Suppressor macrophage treated with lipopolysaccharide for 4 hours (primary cell): Measurements from ENCODE around the gene NPL.

Experiments used
- DNase-seq: peaks from one replicate; pipeline ENCODE4 v3.0.0-alpha.2; 2020

NPL gene

DNA sequence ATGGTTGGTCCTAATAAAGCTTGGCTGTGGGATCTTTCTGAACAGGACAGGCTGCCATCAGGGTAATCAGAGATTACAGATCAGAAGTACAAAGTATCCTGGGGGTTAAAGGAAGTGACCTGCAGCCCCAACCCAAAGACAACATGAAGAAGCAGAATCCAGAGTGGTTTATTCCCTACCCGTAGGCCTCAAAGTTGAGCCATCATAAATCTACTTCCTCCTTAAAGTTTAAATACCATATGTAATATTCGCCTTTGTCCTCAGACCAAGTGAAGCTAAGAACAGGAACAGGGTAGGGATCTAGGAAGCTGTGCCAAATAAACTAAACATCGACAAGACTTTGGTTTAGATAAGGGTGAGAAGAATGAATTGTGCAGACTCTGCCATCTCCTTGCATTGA, 33.6 kb downstream of the NPL start:
- DNase-seq: peak; percentile 6

DNA sequence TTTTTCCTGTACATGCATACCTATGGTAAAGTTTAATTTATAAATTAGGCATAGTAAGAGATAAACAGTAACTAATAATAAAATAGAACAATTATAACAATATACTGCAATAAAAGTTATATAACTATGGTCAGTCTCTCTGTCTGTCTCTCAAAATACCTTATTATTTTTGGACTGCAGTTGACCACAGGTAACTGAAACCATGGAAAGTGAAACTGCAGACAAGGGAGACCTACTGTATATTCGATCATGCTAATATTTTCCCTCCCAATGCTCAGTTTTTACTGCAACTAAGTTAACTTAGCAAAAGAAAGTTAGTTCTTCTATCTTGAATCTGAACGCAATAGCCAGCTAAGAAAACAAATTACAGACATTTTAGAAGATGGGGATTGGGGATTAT, 37.3 kb downstream of the NPL start:
- DNase-seq: no peak

DNA sequence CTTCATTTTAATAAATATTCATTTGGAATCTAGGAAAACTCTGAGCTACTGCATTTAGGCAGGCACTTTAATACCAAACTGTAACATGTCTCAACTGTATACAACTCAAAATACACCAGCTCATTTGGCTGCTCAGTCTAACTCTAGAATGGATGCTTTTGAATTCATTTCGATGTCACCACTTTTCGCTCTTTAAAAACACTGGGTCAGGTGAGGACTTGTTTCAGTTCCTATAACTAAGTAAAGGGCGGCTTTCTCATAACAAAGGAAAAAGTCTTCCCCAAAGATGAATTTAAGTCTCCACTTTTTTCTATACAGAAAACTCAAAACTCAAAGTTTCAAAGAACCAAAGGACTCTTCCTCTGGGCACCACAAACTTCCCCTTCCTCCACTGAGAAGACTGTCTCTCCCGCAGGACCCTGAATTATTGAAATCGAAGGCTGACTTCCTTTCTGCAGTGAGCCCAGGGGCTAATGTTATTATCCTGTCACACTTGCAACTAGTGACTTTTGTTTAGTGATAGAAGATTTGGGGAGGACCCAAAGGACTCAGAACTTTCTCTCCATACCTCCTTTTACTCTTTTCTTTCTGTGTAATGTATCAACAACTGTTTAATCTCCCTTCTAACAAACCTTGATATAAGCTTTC, 39.8 kb downstream of the NPL start:
- no peak for DNase-seq

DNA sequence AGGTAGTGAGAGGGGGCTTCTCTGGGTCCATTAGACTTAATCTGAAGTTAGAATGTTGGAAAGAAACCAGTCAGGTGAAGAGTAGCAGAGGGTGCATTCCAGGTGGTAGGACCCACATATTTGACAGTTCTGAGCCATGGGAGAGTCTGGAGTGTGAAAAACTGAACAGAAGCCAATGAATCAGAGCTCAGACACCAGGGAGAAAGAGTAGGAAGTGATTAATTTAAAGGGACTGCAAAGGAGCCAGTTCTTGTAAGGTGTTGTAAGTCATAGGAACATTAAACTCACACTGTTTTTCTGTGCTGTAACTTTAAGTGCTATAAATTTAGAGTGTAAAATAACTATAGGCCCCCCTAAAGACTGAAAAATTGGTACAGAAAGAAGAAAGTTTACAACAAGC, 43.7 kb downstream of the NPL start:
- DNase-seq: no peak

DNA sequence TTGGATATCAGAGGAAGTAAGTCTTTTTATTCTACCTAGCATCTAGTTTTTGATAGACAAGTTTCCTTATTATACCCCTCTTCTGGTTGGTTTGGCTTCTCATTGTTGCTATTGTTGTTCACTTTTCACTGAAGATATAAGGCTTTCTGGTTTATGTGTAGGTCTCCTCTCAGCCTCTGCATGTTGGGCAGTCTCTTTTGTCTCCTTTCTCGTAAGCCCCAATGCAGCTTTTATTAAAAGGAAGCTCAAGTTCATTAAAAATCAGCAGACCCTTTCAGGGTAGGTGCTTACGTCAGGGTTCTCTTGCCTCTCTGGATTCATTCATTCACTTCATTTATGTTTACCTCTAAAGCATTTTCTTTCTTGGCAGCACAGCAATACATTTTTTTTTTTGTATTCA, 44.8 kb downstream of the NPL start:
- no peak for DNase-seq

DNA sequence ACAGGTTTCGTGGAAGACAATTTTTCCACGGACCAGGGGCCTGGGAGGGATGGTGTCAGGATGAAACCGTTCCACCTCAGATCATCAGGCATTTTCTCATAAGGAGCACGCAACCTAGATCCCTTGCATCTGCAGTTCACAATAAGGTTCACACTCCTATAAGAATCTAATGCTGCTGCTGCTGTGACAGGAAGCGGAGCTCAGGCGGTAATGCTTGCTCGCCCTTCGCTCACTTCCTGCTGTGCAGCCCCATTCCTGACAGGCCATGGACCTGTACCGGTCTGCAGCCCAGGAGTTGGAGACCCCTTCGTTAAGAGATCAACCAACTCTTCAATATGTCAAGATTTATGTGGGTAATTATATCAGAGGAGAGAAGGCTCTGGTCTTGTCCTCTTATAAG, 46.2 kb downstream of the NPL start:
- DNase-seq: no peak

DNA sequence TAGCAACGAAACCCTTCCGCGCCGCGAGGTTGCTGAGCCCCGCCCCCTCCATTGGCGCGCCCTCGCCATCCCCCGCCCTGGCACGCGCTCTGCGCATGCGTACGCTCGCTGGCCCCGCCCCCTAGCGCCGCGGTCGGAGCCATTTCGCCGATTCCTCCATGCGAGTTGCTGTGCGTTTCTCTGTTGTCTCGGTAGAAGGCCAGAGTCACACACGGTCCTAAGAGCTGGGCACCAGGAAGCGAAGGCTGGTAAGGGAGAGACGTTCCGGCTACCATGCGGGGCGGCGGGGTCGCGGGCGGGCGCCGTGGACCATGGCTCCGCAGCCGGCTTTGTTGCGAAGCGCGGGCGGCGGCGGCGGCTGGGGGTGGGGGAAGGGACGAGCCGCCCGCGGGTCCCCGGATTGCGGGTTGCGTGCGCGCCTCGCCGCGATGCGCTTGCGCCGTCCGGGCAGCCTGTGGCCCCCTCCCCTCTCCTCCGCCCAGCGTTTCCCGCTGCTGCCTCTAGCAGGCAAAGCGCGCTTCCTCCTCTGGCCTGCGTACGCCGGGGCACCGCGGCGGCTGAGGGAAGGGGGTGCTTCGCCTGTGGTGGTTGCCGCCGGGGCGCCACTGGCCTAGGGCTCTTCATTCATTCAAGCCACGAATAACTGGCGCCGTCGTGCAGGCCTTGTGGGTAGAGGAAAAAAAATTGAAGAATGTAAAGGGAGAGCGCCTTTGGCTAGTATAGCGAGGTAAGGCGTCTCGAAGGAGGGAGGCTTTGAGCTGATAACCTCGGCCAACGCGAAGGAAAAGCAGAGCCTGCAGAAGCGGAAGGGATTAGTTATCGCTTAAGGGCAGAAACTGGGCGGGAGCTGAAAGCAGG, 49.9 kb downstream of the NPL start, which contains the start of gene DHX9:
Gene DHX9, plus strand, starts transcription at position 139 of the 858 bp plus-strand sequence. CDS start 3,220 bp downstream, outside the sequence.
- peak; percentile 96 for DNase-seq

DNA sequence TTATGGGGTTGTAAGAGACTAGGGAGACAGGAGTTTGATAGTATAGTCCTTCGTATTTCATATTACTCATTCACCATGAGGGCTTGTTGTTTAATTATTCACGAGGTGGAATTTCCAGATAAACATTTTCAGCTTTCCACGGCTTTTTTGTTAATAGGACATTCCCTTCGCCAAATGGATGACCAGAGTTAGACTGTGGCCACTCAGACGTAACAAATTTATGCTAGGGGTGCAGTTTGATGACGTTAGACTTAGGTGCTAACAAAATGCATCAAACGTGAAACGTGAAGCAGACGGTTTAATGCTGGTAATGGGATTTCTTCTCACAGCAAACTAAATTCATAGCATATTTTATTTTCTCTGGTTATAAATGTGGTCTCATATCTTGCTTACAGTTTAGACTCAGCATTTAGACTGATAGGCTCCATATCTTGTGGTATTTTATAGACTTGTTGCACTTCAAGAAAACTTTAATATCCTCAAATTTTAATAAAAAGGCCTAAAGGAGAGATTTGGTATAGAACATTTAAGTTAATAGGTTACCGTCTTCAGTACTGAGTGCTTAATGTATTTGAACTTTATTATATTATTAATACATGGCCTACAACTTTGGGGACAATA, 51.9 kb downstream of the NPL start:
- no peak for DNase-seq

DNA sequence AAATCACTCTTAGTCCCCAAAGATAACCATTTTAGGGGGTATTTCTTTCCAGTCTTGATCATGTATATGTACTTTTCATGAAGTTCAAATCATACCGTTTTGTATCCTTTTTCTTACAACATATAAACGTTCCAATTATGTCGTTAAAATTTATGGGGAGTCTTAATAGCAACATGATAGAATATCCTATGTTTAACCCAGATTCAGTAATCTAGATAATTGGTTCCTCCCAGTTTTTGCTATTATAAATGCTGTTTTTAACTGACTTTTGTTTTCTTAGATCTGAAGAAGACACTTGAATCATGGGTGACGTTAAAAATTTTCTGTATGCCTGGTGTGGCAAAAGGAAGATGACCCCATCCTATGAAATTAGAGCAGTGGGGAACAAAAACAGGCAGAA, 52.7 kb downstream of the NPL start:
- no peak for DNase-seq

DNA sequence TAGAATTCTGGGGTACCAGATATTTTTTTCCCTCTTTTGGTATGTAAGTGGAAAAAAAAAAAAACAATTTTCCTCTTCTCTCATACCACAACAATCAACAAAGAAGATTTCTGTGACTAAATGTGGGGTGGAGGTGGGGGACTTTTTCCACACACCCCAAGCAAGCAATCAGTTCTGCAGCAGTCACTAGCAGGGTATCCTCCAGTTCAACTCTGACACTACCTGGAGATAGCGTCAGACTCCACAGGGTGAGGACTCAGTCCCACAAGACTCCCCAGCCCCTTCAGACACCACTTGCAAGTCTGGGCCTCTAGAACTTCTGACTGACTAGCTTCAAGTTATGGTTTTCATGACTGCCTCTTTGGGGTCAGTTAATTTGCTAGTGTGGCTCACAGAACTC, 55.8 kb downstream of the NPL start:
- no peak for DNase-seq

DNA sequence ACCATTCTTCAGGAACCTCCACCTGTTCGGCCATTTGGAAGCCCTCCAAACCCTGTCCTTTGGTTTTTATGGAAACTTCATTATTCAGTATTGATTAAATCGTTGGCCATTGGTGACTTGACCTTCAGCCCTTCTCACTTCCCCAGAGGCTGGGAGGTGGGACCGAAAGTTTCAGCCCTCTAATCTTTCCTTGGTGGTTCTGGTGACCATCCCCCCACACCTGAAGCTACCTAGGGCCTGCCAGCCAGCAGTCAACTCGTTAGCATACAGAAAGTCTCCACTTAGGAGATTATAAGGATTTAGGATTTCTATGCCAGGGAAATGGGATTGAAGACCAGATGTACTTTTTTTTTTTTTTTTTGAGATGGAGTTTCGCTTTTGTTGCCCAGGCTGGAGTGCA, 56.3 kb downstream of the NPL start:
- no peak for DNase-seq

DNA sequence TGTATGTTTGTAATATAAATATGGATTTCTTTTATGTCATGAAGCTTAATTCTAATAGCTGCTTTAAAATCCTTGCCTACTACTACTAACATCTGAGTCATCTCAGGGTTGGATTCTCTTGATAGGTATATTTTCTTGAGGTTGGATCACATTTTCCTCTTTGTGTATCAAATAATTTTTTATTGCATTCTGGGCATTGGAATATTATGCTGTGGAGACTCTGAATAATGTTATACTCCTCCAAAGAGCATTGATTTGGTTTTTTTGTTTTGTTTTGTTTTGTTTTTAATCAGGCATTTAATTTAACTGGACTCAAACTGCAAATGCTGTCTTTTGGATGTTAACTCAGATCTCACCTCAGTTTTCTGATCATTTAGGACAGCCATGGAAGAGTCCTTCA, 57.5 kb downstream of the NPL start:
- DNase-seq: no peak

DNA sequence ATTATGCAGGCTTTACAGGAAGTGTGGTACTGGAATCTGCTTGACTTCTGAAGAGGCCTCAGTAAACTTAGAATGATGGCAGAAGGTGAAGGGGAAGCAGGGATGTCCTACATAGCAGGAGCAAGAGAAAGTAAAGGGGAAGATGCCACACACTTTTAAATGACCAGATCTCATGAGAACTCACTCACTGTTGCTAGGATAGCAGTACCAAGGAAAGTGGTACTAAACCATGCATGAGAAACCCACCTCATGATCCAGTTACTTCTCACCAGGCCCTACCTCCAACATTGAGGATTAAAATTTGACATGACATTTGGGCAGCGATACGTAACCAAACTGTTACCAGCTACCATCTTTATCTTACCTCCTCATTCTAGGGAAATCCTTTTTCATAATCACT, 59.2 kb downstream of the NPL start:
- no peak for DNase-seq

DNA sequence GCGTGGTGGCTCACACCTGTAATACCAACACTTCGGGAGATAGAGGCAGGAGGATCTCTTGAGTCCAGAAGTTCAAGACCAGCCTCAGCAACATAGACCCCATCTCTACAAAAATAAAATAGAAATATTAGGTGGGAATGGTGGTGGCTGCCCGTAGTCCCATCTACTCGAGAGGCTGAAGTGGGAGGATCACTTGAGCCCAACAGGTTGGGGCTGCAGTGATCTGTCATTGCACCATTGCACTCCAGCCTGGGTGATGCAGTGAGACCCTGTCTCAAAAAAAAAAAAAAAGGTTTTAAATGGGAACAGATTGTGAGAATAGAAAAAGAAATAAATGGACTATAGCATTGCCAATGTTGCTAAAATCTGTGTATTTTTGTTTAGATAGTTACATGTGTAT, 60.7 kb downstream of the NPL start:
- DNase-seq: no peak

DNA sequence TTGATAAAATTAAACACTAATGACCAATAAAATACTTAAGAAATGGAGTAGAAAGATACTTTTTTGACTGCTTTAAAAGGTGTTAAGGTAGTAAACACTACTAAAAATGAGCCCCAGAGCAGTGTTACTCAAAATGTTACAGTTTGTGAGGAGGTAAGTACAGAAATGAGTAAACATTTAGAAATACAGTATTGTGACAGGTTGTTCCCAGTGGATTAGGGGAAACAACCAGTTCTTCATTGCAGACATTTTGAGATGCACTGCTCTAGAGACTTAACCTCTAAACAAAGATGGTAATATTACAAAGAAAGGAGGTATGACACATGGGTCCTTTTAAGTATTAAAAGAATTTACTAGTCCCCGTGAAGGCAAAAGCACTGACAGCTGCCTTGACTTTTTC, 62.3 kb downstream of the NPL start:
- DNase-seq: no peak

DNA sequence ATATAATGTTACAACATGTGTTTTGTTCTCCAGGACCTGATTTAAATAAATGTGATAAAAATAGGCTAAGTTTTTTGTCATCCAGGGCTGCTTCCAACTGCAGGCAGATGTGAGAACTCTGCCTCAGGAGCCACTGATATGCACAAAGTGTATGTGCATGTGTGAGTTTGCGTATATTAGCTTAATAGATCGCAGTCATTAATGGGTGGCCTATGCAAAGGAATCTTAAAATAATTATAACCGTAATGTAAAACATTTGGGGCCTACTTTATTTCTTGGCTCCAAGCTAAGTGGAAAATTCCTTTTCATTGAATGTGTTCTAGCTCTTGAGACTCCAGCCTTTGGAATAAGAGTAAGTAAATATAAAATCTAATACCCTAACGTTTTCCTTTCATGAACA, 66.3 kb downstream of the NPL start:
- DNase-seq: no peak

DNA sequence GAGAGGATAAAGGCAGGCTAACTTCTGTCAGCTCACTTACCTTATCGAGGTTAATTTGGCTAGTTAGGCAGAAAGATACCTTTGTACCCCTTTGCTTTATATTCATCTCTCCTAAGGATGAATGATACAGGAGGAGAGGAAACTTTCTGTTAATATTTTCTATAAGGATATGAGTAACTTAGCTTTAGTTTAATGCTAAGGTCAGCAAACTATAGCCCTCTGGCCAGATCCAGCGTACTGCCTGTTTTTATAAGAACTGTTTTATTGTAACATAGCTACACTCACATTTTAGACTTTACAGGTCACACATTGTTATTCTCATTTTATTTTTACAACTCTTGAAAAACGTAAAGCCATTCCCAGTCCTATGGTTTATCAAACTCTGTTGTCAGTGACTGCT, 67.6 kb downstream of the NPL start:
- no peak for DNase-seq

DNA sequence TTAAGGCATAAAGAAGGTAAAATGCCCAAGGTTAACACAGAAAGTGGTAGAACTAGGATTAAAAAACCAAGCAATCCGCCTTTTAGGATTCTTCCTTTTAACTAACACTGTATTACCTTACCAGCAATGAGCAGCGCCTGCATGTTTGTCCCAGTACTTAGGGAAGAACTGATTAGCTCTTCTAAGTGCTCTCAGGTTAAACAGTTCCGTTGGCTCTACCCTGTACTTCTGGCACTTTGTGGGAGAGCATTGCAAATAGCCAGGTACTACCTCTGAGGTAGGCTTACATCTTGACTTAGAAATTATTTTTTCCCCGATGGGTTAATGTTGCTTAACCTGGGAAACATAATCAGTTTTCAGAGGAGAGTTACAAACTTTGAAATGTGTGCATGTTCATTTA, 71.1 kb downstream of the NPL start:
- DNase-seq: no peak

DNA sequence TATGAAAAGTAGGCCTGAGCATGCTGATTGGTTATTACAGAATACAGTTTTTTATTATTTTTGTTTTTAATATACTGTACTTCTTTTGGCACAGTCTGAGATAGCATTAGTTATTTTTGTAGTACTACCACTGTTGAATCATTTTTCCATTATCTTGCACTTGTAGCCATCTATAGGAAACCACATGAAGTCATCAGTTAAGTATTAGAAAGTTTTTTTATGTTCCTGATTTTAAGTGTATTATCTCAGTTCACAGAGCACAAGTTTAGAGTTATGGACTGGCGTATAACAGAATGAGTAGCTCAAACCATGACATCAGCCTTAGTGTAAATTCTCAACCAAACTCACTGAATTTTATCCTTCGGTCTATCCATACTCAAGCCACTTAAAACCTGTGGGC, 72.4 kb downstream of the NPL start:
- no peak for DNase-seq

DNA sequence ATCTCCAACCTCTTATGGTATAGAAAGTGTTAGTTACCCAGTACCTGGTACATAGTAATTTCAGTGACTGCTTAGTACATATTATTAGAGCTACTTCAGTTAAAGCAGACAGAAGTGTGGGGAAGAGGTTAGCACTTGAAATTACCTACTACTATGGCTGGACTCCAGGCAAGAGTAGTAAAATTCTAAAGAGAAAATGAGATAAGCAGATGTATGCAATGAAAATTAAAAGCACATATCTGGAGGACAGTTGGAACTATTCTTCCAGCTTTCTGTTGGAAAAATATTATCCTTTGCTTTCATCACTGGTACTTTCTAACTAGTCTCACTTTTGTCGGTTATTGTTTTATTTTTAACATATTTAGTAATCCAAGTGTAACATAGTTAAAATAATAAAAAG, 73.3 kb downstream of the NPL start:
- DNase-seq: no peak

DNA sequence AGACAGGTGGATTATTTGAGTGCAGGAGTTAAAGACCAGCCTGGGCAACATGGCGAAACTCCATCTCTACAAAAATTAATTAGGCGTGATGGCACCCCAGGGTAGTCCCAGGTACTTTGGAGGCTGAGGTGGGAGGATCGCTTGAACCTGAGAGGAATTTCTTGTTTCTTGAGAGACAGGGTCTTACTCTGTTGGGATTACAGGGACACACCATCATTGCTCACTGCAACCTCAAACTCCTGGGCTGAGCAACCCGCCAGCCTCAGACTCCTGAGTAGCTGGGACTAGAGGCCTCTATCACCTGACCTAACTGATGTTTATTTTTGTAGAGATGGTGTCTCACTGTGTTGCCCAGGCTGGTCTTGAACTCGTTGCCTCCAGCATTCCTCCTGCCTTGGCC, 74.4 kb downstream of the NPL start:
- no peak for DNase-seq

DNA sequence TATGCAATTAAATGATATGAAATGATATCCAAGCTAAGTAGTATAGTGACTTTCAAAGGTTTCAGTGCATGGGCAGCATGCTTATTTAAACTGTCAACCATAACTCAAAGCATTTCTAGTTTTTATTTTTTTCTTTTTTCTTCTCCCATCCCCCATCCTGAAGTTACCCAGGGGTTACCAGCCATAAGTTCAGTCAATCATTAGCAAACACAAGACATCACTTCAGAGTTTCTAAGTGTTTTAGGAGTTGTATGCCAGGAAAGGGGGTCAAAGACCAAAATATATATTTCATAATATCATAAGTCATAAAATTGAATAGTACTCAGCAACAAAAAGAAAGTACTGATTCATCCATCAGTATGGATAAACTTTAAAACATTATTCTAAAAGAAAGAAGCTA, 78.3 kb downstream of the NPL start:
- DNase-seq: no peak

DNA sequence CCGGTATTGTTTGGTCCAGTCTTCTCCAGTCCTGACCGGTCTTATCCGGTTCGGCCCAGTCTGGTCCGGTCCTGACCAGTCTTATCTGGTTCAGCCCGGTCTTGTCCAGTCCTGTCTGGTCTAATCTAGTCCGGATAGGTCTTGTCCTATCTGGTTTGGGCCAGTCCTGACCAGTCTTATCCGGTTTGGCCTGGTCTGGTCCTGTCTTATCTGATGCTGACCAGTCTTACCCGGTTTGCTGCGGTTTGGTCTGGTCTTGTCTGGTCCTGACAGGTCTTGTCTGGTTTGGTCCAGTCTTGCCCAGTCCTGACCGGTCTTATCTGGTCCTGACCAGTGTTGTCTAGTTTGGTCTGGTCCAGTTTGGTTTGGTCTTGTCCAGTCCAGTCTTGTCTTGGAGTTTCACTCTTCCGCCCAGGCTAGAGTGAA, 79.7 kb downstream of the NPL start:
- DNase-seq: no peak

DNA sequence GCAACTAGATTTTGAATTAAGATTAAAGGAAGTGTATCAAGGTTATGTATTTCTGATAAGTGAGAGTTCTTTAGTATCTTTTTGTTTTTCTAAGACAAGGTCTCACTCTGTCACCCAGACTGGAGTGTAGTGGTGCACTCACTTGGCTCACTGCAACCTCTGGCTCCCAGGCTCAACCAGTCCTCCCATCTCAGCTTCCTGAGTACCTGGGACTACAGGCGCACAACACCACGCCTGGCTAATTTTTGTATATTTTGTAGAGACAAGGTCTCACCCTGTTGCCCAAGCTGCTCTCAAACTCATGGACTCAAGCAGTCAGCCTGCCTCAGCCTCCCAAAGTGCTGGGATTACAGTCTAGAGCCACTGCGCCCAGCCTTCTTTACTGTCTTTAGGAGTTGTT, 83.3 kb downstream of the NPL start:
- DNase-seq: no peak
